ENCODE measurements around the gene CC2D1A.
A peak's percentile ranks its signal among the peaks of the same experiment; 100 is the strongest.

CC2D1A gene

DNA sequence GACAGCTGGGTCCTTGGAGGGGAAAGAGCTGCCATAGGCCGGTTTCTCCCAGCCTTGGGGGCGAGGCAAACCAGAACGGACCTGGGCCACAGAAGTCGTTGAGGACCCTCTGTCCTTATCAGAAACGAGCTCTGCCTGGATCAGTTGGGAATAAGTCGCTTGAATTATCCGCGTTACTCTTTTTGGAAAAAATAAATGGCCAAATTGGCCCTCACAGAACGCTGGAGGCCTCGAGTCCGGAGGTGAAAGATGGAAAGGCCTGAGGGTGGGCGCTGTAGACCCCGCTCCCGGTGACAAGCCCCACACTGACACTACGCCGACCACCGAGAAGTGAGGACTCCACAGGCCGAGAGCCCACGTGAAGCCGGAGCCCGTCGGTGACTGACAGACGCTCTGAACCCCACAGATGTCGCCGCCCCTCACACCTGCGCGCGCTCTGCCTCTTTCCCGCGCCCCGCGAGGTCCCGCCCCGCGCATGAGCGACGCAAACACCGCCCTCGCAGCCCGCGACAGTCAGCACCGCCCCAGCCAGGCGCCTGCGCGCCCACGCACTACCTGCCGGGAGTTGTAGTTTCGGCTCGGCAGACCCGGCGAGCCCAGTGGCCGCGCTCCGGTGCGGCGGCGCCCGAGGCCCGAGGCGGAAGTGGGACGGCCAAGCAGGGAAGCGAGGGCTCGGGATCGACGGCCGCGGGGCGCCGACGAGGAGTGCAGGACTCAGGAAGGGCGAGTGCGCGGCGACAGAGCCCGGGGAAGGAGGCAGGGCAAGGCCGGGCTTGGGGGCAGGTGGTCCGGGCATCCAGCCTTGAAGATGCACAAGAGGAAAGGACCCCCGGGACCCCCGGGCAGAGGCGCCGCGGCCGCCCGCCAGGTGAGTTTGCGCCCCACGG is at the start of gene CC2D1A, which contains the start of gene BRME1:
CC2D1A (plus strand) TSS at position 568 of the 887 bp plus-strand sequence; CDS start at position 809, 241 bp downstream.
BRME1 (minus strand) TSS at position 484 of the 887 bp plus-strand sequence. CDS start 1,225 bp downstream, outside the sequence.
- DNase-seq, result peak; percentile 98

DNA sequence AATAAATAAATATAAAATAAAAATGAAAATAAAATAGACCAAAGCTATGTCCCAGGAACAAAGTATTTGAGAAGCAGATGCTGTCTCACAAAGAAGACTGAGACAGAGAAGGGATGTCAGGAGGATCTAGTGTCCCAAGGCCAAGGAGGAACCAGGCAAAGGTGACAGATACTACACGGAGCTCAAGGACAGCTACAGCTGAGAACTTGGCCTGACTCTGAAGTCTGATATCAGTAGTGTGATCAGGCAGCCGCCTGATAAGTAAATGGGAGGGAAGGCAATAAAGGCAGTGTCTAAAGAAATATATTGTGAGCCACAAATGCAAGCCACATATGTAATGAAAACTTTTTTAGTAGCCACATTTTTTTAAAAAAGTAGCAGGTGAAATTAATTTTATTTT is 49.5 kb upstream of the CC2D1A start:
- DNase-seq, result no peak

DNA sequence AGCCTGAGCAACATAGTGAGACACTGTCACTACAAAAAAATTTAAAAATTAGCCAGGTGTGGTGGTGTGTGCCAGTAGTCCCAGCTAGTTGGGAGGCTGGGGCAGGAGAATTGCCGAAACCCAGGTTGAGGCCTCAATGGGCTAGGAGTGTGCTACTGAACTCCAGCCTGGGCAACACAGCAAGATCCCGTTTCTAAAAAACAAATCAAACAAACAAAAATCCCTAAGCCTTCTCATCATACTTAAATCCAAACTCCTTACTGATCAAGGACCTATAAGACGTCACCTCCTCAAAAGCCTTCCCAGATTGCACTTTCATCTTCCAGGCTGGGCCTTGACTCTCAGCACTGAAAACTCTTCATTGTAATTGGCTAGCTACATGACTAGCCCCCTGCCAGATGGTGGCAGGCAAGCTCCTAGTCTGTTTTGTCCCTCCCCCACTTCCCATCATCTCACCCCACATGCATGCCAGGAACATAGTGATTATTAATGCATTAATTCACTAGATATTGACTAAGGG is 46.6 kb upstream of the CC2D1A start:
- DNase-seq, result peak; percentile 67

DNA sequence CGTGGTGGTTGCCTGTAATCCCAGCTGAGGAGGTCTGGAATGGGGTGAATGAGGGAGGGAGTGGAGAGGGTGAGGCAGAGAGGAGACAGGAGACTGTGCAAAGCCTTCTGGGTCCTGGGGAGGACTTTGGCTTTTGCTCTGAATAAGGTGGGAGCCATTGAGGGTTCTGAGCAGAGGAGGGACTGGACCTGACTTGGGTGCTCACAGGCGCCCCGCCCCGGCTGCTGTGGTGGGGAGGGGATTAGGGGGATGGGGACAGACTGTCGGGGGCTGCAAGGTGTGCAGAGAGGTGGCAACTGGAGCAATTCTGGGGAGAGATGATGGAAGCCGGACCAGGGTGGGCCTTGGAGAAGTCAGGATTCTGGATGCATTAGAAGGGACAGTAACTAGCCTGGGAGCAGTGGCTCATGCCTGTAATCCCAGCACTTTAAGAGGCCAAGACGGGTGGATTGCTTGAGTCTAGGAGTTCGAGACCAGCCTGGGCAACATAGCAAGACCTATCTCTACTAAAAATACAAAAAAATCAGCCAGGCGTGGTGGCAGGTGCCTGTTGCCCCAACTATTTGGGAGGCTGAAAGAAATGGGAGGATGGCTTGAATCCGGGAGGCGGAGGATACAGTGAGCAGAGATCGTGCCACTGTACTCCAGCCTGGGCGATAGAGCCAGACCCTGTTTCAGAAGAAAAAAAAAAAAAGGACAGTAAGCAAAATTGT is 45.2 kb upstream of the CC2D1A start:
- no peak for DNase-seq

DNA sequence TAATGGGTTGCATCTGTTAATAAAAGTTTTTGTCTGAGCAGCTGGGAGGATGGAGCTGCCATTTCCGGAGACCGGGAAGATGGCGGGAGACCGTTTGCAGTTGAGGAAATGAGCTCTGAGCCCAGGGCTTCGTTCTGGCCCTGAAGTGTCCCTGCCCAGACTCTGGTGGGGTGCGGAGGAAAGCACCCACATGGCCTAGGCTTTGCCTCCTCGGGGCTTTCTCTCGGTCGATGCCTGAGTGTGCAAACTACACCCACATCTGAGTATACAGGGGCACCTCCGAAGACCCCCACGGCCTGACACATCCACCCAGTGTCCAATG is 44.6 kb upstream of the CC2D1A start:
- peak; percentile 16 for DNase-seq

DNA sequence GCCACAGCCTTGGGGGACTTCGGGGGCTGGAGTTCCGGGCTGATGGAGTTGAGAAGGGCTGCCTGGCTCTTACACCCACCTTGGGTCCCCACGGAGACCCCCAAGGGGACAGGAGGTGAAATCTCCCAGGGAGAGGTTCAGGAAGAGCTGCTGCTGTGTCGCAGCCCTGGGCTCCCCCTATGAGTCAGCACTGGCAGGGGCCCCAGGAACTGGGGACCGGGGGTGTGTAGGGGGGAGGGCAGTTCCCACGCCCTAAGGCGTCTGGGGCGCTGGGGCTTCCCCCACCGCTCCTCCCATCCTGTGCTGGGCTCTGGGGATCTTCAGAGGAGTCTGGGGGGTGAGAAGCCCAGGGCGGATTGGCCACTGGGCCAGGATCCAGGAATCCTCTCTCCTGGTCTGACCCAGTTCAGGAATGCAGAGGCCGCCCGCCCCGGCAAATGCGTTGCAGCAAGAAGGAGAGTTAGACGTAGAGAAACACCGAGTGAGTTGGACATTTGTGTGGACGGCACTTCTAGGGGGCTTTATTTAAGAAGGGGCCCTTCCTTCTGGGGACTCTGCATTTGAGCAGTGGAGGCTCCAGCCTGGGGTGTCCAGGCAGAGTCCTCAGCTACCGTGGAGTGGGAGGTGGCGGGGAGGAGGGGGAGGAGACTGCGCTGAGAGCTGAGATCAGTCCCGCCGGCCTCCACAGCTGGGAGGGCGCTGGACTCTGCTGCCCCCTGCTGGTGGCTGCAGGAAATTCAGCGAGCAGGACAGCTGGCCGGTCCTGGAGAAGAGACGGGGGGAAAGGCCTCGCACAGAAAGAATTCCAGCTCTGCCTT is 44.1 kb upstream of the CC2D1A start:
- DNase-seq, result peak; percentile 85

DNA sequence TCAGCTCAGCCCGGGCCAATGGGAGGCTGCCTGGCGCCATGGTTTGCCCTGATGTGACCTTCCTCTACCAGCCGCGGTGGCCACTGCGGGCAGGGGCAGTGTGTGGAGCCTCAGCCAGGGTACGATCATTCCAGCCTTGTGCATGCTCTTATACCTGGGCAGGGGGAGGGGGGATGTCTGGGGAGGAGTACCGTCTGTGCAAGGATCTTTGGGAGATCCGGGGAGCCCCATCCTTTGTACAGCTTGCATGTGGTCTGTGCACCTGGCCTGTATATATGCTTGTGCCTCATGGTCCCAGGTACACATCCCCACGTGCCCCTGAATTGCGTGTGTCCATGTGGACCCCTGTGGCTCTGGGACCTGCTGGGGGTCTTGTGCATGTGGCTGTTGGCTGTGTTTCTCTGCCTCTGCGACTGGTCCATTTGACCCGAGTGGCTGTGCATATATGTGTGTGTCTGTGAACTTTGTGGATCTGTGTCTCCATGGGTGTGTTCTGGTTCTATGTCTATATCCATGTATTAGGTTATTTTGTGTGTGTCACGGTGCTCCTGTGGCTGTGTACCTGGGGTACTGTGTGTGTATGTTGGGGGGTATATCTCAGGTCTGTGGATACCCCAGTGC is 41.8 kb upstream of the CC2D1A start:
- peak; percentile 63 for DNase-seq

DNA sequence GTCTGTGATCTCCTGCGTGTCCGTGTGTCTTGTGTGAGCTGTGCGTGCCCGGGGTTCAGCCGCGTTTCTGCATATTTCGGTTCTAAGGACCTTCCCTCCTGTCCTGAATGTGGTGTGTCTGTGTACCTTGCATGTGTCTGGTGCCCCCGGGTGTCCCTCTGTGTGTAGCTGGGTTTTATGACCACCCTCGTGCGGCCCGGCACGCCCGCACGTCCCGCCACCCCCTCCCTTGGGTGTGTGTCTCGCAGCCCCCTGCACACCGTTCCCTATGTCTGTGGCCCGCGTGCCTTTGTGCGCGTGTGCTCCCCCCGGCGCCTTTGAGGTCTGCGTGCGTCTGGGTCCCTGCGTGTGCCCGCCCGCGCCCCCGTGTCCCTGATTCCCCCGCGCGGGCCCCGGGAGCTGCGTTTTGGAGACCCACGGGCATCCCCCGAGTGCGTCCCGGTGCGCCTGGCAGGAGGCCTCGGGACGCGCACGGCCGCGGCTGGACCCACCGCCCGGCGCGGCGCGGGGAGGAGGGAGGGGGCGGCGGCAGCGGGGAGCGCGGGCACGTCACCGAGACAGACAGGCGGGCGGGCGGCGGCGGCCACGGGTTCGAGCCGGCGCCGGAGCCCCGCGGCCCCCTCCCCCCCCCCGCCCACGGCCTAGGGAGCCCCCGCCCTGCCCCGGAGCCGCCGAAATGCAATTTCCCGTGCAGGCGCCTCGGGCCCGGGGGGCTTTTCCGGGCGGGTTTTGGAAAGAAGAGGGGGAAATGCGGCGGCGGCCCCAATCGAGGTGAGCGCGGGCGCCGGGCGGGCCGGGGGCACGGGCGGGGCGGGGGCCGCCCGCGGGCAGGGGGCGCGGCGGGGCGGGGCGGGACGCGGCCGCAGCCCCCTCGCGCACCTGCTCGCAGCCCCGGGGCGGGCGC is 41.1 kb upstream of the CC2D1A start:
- DNase-seq, result peak; percentile 73

DNA sequence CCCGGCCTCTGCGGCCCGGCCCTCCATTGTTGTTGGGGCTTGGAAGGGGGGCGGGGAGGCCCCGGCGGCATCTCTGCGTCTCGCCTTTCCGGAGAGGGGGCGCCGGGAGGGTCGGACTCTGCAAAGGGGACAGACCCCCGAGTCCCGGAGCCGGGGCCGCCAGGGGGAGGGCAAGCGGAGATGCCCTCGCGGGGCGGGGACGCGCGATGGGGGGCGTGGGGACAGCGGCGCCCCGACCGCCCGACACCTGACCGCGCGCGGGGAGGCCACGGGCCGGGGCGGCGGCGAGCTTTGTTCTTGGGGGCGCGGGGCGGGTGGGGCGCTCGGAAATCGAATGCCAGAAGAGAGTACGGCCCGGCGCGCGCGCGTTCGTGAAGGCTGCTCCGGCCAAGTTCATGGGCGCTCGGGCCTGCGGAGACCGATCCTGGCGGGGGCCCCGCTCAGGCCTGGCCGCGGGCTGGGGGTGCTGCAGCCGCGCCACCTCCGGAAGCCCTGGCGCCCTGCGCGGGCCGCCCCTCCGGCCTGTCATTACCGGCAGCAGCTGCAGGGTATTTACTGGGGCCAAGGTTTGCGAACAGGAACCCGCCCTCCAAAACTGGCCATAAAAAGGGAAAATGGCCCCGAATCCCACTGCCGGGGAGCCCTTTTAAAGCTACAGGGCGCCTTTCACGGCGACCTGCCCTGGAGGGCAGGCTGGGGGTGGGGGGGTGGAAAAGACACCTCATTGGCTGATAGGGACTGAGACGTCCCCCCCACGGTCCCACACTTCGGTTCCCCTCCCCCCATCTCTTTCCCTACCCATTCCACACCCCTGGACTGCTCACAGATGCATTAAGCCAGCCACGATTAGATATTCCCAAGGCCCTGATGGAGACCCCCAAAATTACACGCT is 40.2 kb upstream of the CC2D1A start:
- peak; percentile 65 for DNase-seq

DNA sequence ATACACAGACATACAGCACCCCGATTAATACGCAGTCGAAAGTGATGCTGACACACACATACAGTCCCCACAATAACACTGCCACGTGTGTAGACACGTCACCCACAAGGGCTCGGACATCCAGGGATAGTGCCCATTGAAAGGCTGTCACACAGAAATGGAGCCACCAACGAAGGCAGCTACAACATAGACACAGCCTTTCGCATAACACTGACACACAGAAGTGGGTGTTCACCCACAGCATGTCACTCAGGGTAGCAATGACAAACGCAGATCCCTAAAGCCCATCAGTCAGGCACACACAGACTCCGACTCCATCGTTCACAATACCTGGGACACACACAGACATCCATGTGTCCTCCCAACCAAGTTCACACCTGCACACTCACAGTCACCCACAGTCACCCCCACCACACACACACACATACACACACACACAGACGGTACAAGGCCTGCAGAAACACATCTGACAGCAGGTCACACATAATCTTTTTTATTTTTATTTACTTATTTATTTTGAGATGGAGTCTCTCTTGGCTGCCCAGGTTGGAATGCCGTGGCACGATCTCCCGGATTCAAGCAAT is 39.4 kb upstream of the CC2D1A start:
- no peak for DNase-seq

DNA sequence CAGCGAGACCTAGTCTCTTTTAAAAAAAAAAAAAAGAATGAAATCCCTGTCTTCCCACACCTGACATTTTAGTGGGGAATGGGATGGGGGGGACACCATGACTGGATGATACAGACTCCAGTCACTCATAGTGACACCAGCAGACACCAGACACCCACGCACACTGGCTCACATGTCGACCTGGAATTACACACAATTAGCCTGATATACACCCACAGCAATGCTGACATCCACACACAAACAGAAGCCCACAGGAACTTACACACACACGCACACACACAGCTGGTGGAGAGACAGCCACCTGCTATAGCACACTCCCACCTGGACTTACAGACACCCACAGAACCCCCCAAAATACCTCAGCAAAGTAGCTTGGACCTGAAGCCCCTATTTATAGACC is 37.3 kb upstream of the CC2D1A start:
- DNase-seq, result no peak

DNA sequence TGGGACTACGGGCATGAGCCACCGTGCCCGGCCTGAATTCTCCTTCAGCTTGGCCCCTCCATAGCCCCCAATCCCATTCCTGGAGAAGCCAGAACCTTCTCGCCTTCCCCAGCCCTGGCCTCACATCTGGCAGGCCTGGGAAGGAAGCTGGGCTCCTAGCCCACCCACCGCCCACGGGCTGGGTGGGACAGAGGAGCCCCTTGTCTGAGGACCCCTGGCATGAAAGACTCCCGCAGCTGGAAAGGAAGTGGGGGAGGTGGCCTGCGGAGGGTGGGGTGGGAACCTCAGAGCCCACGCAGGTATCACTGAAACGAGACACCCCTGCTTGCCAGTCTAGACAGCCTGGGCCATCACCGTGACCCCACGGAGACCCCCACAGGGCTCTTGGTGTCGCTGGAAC is 36.7 kb upstream of the CC2D1A start:
- DNase-seq, result no peak

DNA sequence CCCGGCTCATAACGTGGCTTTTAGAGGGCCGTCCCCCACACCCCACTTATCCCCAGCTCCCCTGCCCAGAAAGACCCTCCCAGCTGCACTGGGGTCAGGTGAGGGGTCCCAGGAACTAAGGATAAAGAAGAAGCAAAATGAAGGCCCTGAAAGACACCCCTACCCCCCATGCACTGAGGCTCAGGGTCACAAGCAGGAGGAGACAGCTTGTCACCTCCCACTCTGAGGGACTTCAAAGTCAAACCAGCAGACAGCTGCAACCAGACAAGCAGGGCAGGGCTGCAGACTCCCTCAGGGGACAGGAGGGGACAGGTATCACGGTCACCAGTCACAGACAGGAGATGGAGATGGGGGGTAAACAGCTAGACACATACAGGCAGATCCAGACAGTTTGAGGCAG is 35.1 kb upstream of the CC2D1A start:
- DNase-seq, result no peak

DNA sequence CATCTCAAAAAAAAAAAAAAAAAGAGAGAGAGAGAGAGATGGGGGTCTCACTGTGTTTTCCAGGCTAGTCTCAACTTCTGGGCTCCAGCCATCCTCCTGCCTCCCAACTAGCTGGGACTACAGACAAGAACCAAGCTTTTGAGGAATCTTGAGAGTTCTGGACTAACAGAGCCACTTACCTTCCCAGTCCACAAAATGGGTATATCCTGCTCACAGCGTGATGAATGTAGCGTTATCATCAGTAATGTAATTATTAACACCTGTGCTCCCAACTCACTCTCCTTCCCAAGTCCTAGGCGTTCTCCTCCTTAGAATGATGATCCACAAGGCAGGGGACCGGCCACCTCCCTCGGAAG is 33.7 kb upstream of the CC2D1A start:
- no peak for DNase-seq

DNA sequence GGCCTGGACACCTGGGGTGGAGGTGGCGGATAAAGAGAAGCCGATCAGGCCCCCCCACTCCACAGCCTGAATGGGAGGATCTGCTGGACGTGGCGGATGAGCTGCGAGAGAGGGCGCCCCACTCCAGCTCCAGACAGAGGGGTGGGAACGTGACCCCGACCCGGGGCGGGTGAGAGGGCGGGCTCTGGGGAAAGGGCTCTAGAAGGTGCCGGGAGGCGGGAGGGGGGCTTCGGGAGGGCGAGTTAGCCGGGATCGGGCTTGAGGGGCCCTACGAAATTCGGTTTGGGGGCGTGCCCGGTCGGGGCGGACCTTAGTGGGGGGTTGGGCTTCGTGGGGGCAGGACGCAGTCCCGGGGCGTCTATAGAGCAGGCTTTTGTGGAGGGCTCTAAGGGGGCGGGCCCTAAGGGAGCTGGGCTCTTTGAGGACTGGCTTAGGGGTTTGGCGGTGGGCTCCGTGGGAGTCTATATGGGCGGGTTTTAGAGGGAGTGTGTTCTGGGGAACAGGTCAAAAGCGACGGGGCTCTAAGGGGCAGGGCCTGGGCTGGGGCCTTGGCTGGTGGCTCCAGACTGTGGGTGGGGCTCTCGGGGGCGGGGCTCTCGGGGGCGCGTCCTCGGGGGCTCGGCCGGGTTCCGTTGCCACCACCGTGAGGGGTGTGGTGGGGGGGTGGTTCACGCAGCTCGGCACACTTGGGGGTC is 33.2 kb upstream of the CC2D1A start:
- DNase-seq, result no peak

DNA sequence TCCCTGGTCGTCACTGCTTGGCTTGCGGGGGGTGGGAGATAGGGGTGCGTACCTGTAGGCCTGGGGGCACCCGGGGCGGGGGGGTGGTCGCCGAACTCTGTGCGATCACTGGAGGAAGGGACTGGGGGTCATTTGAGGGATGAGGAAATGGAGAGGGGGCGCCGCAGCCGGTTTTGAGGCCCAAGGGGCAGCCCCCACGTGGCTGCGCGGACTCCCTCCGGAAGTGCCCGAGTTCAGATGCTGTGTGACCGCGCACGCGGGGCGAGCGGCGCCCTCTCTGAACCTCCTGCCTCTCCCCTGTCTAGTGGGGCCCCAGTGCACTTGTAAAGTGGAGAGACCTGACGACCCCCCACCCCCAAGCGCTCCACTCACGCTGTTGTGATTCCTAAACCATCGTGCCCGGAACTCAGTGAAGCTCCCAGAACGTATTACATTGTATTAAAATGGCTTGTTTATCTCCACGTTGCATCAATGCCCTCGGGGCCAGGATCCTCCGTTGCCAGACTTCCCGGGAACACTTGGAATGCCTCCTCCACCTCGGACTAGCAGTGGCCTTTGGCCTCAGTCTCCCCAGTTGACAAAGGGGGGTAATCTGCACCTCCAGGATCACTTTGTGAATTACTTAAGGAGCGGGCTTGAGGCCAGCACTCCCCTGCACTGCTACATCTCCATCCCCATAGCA is 32.0 kb upstream of the CC2D1A start:
- no peak for DNase-seq

DNA sequence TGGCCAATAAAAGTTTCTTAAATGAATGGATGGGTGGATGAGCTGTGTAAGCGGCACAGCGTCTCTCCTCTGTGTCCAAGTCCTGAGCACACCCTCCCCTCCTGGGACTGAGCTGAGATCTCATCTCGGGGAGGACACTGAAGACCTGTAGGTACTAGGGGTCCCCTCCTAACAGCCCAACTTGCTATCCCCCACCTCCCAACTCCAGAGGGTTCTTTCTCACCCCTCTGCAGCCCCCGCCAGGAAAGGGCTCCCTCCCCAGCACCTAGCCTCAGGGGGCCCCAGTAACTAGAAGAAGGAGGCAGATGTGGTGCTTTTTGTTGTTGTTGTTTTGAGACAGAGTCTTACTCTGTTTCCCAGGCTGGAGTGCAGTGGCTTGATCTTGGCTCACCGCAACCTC is 30.2 kb upstream of the CC2D1A start:
- DNase-seq, result no peak

DNA sequence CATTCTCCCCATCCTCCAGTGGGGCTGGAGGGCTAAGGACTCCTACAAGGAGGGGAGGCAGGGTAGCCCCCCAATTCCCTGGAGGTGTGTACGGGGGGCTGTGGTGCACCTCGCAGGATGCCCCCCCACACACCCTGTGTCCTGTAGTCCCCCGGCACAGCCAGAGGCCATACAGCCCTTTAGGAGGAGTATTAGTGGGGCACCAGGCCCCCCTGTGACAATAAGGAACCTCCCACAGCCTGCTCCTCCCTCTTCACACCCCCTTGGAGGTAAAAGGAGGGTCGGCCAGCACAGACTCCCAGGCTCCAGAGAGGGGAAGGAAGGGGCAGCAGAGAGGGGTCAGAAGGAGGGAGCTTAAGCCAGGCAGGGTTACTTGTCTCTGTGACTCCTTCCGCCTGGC is 29.2 kb upstream of the CC2D1A start, which contains the start of gene NANOS3:
NANOS3 (plus strand) TSS at position 301 of the 400 bp plus-strand sequence. CDS start 115 bp downstream, outside the sequence.
- DNase-seq, result no peak

DNA sequence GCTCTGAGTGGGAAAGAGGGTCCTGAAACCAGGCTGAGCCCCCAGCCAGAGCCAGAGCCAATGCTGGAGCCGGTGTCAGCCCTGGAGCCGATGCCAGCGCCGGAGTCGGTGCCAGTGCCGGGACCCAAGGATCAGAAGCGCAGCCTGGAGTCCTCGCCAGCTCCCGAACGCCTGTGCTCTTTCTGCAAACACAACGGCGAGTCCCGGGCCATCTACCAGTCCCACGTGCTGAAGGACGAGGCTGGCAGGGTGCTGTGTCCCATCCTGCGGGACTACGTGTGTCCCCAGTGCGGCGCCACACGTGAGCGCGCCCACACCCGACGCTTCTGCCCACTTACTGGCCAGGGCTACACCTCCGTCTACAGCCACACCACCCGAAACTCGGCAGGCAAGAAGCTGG is 28.7 kb upstream of the CC2D1A start:
- DNase-seq, result no peak

Data from NCI-H69 (cell line).